DND-41 (cell line): ENCODE results near the gene GPRIN2.
"Not testable (repeated sequence)": the region's sequence is repeated elsewhere in the genome, so short reads cannot be mapped to it uniquely, and the experiment has no call there.

ENCODE experiments used
- ATAC-seq: fragments of 200-7000 bp; cut with Tn5 transposase; 3 replicates; pipeline ENCODE4 v1.9.1; 2021; ENCODE audit warnings: low read depth; ENCODE audit not compliant: insufficient read depth
- DNase-seq: peaks from one replicate; pipeline ENCODE4 v3.0.0-alpha.2; 2020
- H2AFZ ChIP-seq: 2 replicates; pipeline ENCODE4 v1.6.0; 2012; ENCODE audit warnings: low read depth, low read length
- H3K27ac ChIP-seq: 2 replicates; pipeline ENCODE4 v1.5.1; 2012; ENCODE audit warnings: low read length, inconsistent platforms
- H3K27me3 ChIP-seq: fragments of 200-600 bp; sonication (generic); 2 replicates; pipeline ENCODE4 v1.6.0; 2012; ENCODE audit warnings: low read length, mild to moderate bottlenecking, inconsistent platforms; ENCODE audit not compliant: insufficient read depth, poor library complexity
- H3K36me3 ChIP-seq: 2 replicates; pipeline ENCODE4 v1.5.1; 2012; ENCODE audit warnings: low read length, inconsistent platforms; ENCODE audit not compliant: insufficient read depth
- H3K4me1 ChIP-seq: 2 replicates; pipeline ENCODE4 v1.5.1; 2012; ENCODE audit warnings: mild to moderate bottlenecking, low read length; ENCODE audit not compliant: insufficient read depth
- H3K4me2 ChIP-seq: 2 replicates; pipeline ENCODE4 v1.6.0; 2012; ENCODE audit warnings: mild to moderate bottlenecking, moderate library complexity, low read length, inconsistent platforms; ENCODE audit not compliant: insufficient read depth
- H3K4me3 ChIP-seq, 2 experiments: fragments of 200-600 bp in 1 of 2; shearing (Covaris generic) in 1 of 2; 2 replicates each; pipeline ENCODE4 v1.5.1; 2012 to 2016; ENCODE audit warnings: inconsistent platforms in 2 of 2, low read length in 2 of 2, mild to moderate bottlenecking in 2 of 2, low read depth in 1 of 2, moderate library complexity in 1 of 2
- H3K79me2 ChIP-seq: 2 replicates; pipeline ENCODE4 v1.6.0; 2012; ENCODE audit warnings: low read length, inconsistent platforms; ENCODE audit not compliant: insufficient read depth
- H3K9ac ChIP-seq: 2 replicates; pipeline ENCODE4 v1.6.0; 2012; ENCODE audit warnings: low read depth, mild to moderate bottlenecking, inconsistent platforms, low read length, moderate library complexity
- H3K9me3 ChIP-seq: 2 replicates; pipeline ENCODE4 v1.5.1; 2012; ENCODE audit warnings: low read length, moderate library complexity, mild to moderate bottlenecking, inconsistent platforms; ENCODE audit not compliant: insufficient read depth, severe bottlenecking
- H4K20me1 ChIP-seq: 2 replicates; pipeline ENCODE4 v1.6.0; 2012; ENCODE audit warnings: low read length; ENCODE audit not compliant: insufficient read depth
- CTCF ChIP-seq: IDR thresholded peaks from 2 replicates; pipeline ENCODE4 v1.5.1; 2012; ENCODE audit warnings: borderline replicate concordance, low read length, moderate library complexity, mild to moderate bottlenecking; ENCODE audit not compliant: poor library complexity, severe bottlenecking; ENCODE audit errors: extremely low read depth
- EZH2 ChIP-seq: IDR thresholded peaks from 3 replicates; pipeline ENCODE4 v1.6.1; 2012; ENCODE audit warnings: borderline replicate concordance, low read depth, mild to moderate bottlenecking, moderate library complexity, low read length, inconsistent platforms; ENCODE audit not compliant: severe bottlenecking

The GPRIN2 gene

DNA sequence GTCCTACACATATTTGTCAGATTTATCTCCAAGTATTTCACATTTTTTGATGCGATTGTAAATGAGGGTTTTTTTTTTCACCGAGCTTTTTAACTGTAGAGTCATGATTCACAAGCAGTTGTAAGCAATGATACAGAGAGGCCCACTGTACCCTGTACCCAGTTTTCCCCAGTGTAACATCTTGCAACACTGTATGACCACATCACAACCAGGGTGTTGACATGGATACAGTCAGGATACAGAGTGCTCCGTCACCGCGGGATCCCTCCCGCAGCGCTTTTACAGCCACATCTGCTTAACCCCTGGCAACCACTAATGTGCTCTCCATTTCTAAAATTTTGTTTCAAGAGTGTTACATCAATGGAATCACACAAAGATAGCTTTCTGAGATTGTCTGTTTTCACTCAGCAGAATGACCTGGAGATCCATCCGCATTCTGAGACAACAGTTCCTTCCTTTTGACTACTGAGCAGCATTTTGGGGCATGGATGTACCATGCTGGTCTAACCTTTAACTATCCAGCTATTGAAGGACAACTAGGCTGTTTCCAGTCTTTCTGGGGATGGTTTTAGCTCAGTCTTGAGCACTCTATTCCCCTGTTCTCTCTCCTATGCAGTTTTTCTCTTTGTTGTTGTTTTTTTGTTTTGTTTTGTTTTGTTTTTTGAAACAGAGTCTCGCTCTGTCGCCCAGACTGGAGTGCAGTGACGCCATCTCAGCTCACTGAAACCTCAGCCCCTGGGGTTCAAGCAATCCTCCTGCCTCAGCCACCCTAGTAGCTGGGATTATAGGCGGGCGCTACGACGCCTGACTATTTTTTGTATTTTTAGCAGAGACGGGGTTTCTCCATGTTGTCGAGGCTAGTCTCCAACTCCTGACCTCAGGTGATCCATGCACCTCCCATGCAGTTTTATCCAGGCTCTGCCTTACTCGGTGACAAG lies 25.9 kb downstream of the GPRIN2 start:
- H2AFZ ChIP-seq: no peak overlapping the region
- no peak overlapping the region for H3K9ac ChIP-seq
- no peaks in the 10 kb centered on the region for H3K36me3 ChIP-seq
- no peaks in the 10 kb centered on the region for H3K9me3 ChIP-seq
- DNase-seq (no peak), ATAC-seq (no peak)
- no peaks in the 10 kb centered on the region for H3K79me2 ChIP-seq
- no peak overlapping the region for H3K27ac ChIP-seq
- H3K4me2 ChIP-seq: no peak overlapping the region
- H3K4me1 ChIP-seq: no peaks in the 10 kb centered on the region
- no peaks in the 10 kb centered on the region for H4K20me1 ChIP-seq
- H3K4me3 ChIP-seq: no peak overlapping the region
- H3K27me3 ChIP-seq: peaks cover 3% of the 10 kb centered on the region
- TF ChIP-seq CTCF: no peak
- no peak for TF ChIP-seq EZH2

- not testable (repeated sequence) for H4K20me1 ChIP-seq, H3K4me2 ChIP-seq, H3K4me1 ChIP-seq, H3K9me3 ChIP-seq, H3K79me2 ChIP-seq, DNase-seq, H3K36me3 ChIP-seq, H3K27ac ChIP-seq, ATAC-seq, H2AFZ ChIP-seq, H3K27me3 ChIP-seq, H3K9ac ChIP-seq, H3K4me3 ChIP-seq
Observed at GRCh38 chr10:46529742-46530141, 26.7 kb downstream of the GPRIN2 start.

GRCh38 chr10:46528675-46529615 lies 27.5 kb downstream of the GPRIN2 start:
- Histone ChIP-seq H3K27me3 (no peaks in the 10 kb centered on the region), H3K4me2 (no peak overlapping the region), H3K27ac (no peak overlapping the region), H3K4me1 (no peaks in the 10 kb centered on the region), H2AFZ (no peak overlapping the region), H3K9ac (no peak overlapping the region), H3K4me3 (no peak overlapping the region), H3K36me3 (no peaks in the 10 kb centered on the region), H4K20me1 (no peaks in the 10 kb centered on the region), H3K9me3 (no peaks in the 10 kb centered on the region), H3K79me2 (no peaks in the 10 kb centered on the region)
- ATAC-seq (no peak), DNase-seq (no peak)
- TF ChIP-seq EZH2 (no peak), CTCF (no peak)
